Dendritic cell treated with granulocyte-macrophage colony-stimulating factor and Interleukin-4, amounts not matched to agents 40 ng/mL and 50 ng/mL, for 4 days (primary cell): ENCODE results near the gene PARG.
"Not testable (repeated sequence)": the region's sequence is repeated elsewhere in the genome, so short reads cannot be mapped to it uniquely, and the experiment has no call there.

Source experiments
- H3K27ac Mint-ChIP-seq: one replicate; pipeline ENCODE4 v1.8.0; 2022; ENCODE audit warnings: mild to moderate bottlenecking, mixed read lengths
- H3K27me3 Mint-ChIP-seq: one replicate; pipeline ENCODE4 v1.8.0; 2022; ENCODE audit warnings: mild to moderate bottlenecking, mixed read lengths
- H3K36me3 Mint-ChIP-seq: one replicate; pipeline ENCODE4 v1.8.0; 2022; ENCODE audit warnings: low read depth, mixed read lengths
- H3K4me1 Mint-ChIP-seq: one replicate; pipeline ENCODE4 v1.8.0; 2022; ENCODE audit warnings: low read depth, mixed read lengths
- H3K4me3 Mint-ChIP-seq: one replicate; pipeline ENCODE4 v1.8.0; 2022; ENCODE audit warnings: mild to moderate bottlenecking, moderate library complexity, mixed read lengths
- H3K9me3 Mint-ChIP-seq: one replicate; pipeline ENCODE4 v1.8.0; 2022; ENCODE audit warnings: mixed read lengths
- intact Hi-C: fragments of 100-400 bp; cut with micrococcal nuclease; formaldehyde crosslinking; loops from one replicate; pipeline ENCODE4 v1.15.0; 2022

Gene PARG

DNA sequence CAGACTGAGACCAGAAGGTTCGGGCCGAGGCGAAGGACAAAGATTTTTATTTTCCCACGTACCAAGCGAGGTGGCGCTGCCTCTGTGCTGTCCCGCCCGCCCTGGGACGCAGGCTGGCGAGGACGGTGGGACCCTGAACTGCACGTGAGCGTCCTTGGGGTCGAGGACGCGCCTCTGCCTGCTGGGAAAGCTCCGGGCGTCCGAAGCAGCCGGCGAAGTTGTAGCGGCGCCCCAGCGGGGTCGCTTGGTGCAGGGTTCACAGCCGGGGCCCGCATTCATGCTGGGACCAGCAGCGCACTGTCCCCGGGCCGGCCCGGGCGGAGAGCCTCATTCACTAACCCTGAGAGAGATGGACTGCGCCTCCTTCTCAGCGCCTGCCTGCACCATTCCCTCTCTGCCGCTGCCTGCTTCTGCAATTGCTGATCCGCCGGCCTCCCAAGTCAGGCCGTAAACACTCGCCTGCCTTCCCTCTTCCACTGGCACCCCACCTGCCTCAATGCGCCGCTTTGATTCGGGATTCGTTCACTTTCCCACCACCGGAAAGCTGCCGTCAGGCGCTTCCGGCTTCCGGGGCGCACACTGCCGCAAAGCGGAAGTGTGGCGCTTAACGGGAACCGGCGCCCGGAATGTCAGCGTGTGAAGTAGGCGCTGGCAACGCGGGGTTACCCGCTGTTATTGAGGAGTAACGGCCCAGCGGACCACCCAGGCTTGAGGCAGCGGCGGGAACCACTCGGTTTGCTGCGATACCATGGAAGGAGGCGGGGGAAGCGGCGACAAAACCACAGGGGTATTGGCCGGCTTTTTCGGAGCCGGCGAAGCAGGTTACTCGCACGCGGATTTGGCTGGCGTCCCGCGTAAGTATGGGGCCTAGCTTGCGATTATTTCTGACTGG is at the start of gene PARG, which contains the start of gene TIMM23B:
PARG (minus strand) TSS at position 581 of the 892 bp plus-strand sequence; CDS start at position 279, 302 bp downstream.
TIMM23B (plus strand) TSS at position 607 of the 892 bp plus-strand sequence; CDS start at position 749, 142 bp downstream.
- not testable (repeated sequence) for H3K9me3 Mint-ChIP-seq
- peak within 1 kb of the TSS; percentile 92 for H3K27ac Mint-ChIP-seq

DNA sequence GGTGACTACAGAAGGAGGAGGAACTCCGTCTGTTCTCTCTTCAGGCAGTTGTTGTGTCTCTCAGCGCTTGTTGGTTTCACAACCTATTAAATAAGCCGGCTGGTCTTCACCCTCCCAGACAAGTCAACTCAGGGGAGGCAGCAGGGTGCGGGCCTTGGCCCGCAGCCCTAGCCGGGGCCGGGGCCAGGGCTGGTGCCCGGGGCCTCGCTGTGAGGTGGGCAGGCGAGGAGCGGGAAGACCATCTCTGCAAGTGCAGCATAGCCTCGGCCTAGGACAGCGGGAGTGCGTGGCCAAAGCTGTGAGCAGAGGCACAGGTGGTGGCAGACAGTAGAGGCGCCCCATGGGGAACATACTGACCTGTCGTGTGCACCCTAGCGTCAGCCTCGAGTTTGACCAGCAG is 46.5 kb upstream of the PARG start, which contains the start of gene AGAP6:
AGAP6 (plus strand) TSS at position 31 of the 400 bp plus-strand sequence; CDS start at position 341, 310 bp downstream.
- H3K36me3 Mint-ChIP-seq = peaks cover 24% of the 10 kb centered on the region
- H3K27ac Mint-ChIP-seq, H3K4me3 Mint-ChIP-seq, H3K9me3 Mint-ChIP-seq, intact Hi-C loops, H3K4me1 Mint-ChIP-seq, H3K27me3 Mint-ChIP-seq: not testable (repeated sequence)

More for the DNA sequence above, at the start of gene PARG, which contains the start of gene TIMM23B:
- H3K4me1 Mint-ChIP-seq = peaks cover 29% of the 10 kb centered on the region
- peak within 1 kb of the TSS; percentile 100 for H3K4me3 Mint-ChIP-seq
- intact Hi-C loops, H3K27me3 Mint-ChIP-seq: not testable (repeated sequence)
- peaks cover 19% of the 10 kb centered on the region for H3K36me3 Mint-ChIP-seq

DNA sequence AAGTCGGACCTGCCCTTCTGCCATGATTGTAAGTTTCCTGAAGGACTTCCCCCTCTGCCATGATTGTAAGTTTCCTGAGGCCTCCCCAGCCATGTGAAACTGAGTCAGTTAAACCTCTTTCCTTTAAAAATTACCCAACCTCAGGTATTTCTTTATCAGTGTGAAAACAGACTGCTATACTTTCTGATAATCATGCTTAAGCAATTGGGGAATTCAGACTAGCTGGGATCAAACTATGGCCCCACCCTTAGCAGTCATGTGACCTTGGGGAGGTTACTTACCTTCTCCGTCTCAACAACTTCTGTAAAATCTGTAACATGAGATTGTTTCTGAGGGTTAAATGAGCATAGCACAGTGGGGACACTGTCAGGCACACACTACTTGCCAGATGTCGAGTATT is 45.4 kb upstream of the PARG start:
- intact Hi-C loops, H3K9me3 Mint-ChIP-seq, H3K4me3 Mint-ChIP-seq, H3K4me1 Mint-ChIP-seq, H3K27ac Mint-ChIP-seq, H3K27me3 Mint-ChIP-seq: not testable (repeated sequence)
- H3K36me3 Mint-ChIP-seq = peaks cover 24% of the 10 kb centered on the region

DNA sequence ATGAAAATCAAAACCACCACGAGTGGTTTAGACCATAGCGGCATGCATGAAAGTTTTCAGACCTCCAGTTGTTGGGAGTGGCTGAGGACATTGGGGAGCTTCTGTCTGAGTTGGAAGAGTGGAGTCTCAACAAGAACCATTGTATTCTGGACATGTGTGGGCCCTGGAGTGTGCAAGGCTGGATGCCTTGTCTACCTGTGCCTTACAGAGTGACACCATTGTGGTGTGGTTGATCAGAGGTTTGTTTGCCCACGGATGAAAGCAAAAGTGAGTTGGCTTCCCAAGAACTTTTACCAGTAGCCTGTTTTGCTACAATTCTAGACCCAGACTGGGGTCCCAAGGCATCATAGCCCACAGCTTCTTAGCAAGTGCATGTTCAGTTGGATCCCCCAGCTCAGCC is 35.9 kb upstream of the PARG start:
- H3K27ac Mint-ChIP-seq, H3K27me3 Mint-ChIP-seq, H3K9me3 Mint-ChIP-seq, H3K4me3 Mint-ChIP-seq, intact Hi-C loops, H3K4me1 Mint-ChIP-seq: not testable (repeated sequence)
- peaks cover 20% of the 10 kb centered on the region for H3K36me3 Mint-ChIP-seq

DNA sequence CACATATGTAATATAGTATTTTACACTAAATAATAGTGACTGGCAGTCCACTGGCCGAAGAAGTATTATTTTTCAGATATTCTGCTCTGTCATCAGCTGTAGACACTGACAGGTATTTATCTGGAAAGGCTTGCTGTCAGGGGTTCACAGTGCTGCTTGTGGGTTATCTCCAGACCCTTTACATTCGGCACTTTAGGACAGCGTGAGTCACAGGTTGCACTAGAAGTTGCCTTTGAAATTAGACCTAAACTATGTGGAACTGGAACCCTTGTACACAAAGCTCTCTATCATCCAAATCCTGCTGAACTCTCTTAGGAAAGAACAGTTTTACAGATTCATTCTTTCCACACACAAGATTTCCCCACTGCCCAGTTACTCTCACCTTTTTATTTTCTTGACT is 30.3 kb upstream of the PARG start:
- not testable (repeated sequence) for H3K4me3 Mint-ChIP-seq

DNA sequence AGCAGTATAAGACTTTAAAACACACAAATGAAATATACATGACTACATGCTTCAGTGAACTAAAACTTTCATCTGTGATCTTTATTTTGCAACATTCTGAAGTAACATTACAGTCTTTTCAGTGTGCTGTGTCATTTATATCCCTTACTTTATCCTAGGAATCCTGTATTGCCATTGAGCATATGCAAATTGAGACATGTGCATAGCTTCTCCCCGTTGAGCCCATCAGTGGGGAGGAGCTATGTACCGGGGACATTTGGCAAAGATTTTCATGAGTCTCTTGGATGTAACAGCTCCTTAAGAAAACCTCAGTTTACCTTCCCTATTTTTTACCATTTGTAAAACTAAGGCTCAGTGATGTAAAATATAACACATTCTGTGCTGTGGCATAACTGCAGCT is 29.6 kb upstream of the PARG start:
- H3K27me3 Mint-ChIP-seq, intact Hi-C loops, H3K4me1 Mint-ChIP-seq, H3K27ac Mint-ChIP-seq, H3K9me3 Mint-ChIP-seq, H3K4me3 Mint-ChIP-seq: not testable (repeated sequence)
- H3K36me3 Mint-ChIP-seq = peaks cover 32% of the 10 kb centered on the region

More for the DNA sequence above, 30.3 kb upstream of the PARG start:
- peaks cover 32% of the 10 kb centered on the region for H3K36me3 Mint-ChIP-seq
- H3K27ac Mint-ChIP-seq, H3K9me3 Mint-ChIP-seq, H3K4me1 Mint-ChIP-seq, H3K27me3 Mint-ChIP-seq, intact Hi-C loops: not testable (repeated sequence)

DNA sequence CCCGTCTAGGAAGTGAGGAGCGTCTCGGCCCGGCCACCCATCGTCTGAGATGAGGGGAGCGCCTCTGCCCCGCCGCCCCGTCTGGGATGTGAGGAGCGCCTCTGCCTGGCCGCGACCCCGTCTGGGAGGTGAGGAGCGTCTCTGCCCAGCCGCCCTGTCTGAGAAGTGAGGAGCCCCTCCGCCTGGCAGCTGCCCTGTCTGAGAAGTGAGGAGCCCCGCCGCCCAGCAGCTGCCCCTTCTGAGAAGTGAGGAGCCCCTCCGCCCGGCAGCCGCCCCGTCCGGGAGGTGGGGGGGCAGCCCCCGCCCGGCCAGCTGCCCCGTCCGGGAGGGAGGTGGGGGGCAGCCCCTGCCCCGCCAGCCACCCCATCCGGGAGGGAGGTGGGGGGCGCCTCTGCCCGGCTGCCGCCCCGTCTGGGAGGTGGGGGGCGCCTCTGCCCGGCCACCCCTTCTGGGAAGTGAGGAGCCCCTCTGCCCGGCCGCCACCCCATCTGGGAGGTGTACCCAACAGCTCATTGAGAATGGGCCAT is 28.6 kb upstream of the PARG start:
- H3K9me3 Mint-ChIP-seq, H3K4me1 Mint-ChIP-seq, intact Hi-C loops, H3K27ac Mint-ChIP-seq, H3K4me3 Mint-ChIP-seq, H3K27me3 Mint-ChIP-seq: not testable (repeated sequence)
- peaks cover 30% of the 10 kb centered on the region for H3K36me3 Mint-ChIP-seq

DNA sequence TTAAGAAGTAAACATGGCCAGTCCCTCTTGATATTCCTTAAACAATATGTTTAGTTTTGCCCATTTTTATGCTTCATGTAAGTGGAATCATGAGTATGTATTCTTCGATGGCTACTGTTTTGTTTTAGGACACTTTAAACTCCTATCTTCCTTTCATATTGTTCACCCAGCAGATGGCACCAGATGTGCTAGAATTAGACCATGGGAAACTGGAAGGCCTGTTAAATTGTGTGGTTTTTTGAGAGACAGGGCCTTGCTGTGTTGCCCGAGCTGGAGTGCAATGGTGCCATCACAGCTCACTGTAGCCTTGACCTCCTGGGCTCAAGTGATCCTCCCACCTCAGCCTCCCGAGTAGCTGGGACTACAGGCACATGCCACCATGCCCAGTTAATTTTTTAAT is 11.3 kb upstream of the PARG start:
- H3K36me3 Mint-ChIP-seq = peaks cover 41% of the 10 kb centered on the region
- H3K4me3 Mint-ChIP-seq, intact Hi-C loops, H3K27ac Mint-ChIP-seq, H3K9me3 Mint-ChIP-seq, H3K4me1 Mint-ChIP-seq, H3K27me3 Mint-ChIP-seq: not testable (repeated sequence)

DNA sequence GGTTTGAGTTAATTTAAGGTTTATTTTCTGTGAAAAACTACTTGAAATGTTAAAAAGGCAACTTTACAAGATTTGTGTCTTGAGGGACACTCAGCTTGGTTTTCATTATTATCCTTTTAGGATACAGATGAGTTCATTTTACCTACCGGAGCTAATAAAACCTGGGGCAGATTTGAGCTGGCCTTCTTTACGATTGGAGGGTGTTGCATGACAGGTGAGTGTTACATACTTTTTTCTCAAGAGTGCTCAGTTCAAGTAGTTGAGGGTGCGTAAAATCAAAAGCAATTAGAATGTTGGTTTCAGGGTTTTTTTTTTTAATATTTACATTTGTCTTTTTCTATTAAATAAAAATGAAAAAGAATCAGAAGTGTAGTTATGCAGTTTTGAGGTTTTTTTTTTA is 10.2 kb upstream of the PARG start:
- H3K36me3 Mint-ChIP-seq = peaks cover 39% of the 10 kb centered on the region
- H3K4me3 Mint-ChIP-seq, H3K4me1 Mint-ChIP-seq, H3K27me3 Mint-ChIP-seq, H3K9me3 Mint-ChIP-seq, H3K27ac Mint-ChIP-seq, intact Hi-C loops: not testable (repeated sequence)

DNA sequence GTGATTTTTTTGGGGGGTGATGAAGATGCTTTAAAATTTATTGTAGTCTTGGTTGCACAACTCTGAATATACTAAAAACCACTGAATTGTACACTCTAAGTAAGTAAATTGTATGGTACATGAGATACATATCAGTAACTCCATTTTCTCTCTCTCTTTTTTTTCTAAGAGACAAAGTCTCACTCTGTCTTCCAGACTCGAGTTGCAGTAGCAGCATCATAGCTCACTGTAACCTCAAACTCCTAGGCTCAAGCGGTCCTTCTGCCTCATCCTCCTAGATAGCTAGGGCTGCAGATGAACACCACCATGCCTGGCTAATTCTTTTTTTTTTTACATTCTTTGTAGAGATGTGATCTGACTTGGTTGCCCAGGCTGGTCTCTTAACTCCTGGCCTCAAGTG is 6.9 kb upstream of the PARG start:
- H3K27me3 Mint-ChIP-seq, intact Hi-C loops, H3K4me3 Mint-ChIP-seq, H3K4me1 Mint-ChIP-seq, H3K9me3 Mint-ChIP-seq, H3K27ac Mint-ChIP-seq: not testable (repeated sequence)
- H3K36me3 Mint-ChIP-seq = peaks cover 25% of the 10 kb centered on the region

DNA sequence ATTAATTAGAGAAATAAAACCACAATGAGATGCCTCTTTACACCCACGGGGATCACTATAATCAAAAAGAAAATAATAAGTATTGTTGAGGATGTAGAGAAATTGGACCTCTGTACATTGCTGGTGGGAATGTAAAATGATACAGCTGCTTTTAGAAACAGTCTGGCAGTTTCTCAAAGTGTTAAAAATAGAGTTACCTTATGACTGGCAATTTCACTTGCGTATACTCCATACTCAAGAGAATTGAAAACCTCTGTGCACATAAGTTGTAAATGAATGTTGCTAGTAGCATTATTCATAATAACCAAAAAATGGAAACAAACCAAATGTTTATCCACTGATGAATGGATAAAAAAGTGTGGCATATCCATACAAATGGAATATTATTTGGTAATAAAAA is 6.3 kb upstream of the PARG start:
- intact Hi-C loops, H3K4me3 Mint-ChIP-seq, H3K4me1 Mint-ChIP-seq, H3K27me3 Mint-ChIP-seq, H3K9me3 Mint-ChIP-seq, H3K27ac Mint-ChIP-seq: not testable (repeated sequence)
- peaks cover 21% of the 10 kb centered on the region for H3K36me3 Mint-ChIP-seq

DNA sequence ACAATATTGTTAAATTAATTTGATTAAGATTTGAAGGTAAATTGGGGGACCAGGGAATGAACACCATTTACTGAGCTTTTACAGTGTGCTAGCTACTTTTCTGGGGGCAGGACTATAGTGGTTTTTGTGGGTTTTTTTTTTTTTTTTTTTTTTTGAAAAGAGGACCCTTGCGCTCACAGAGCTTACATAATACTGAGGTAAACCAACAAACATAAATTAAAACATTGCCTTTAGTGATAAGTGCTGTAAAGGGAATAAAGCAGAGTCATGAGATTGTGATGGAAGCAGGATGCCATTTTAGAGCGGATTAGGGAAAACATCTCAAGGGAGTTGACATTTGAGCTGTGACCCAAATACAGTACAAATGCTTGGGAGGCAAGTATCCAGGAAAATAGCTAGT is 1.8 kb upstream of the PARG start:
- H3K4me3 Mint-ChIP-seq, H3K27ac Mint-ChIP-seq, intact Hi-C loops: not testable (repeated sequence)

DNA sequence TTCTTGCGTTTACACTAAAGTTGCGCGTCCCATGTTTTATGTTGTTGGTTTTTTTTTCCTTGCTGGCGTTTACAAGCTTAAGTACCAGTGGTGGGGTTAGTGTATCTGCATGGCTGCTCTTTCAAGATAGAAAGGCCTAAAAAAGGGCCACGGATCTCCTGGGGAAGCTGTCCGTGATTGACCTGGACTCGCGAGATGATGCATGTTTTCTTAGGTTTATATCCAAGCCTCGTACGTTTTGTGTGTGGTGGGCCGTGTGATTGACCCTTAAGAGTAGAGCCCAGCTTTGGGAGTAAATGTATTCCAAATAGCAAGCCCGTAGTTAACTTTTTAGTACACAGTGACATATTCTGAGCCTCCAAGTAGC is 495 bp upstream of the PARG start:
- H3K9me3 Mint-ChIP-seq, intact Hi-C loops, H3K27me3 Mint-ChIP-seq: not testable (repeated sequence)
- peaks cover 19% of the 10 kb centered on the region for H3K36me3 Mint-ChIP-seq
- H3K27ac Mint-ChIP-seq = peak overlapping the region; percentile 92
- H3K4me3 Mint-ChIP-seq = peak overlapping the region; percentile 100
- H3K4me1 Mint-ChIP-seq = peaks cover 29% of the 10 kb centered on the region

More for the DNA sequence above, 1.8 kb upstream of the PARG start:
- not testable (repeated sequence) for H3K27me3 Mint-ChIP-seq, H3K9me3 Mint-ChIP-seq
- Mint-ChIP-seq H3K36me3 (peaks cover 26% of the 10 kb centered on the region), H3K4me1 (peaks cover 29% of the 10 kb centered on the region)

DNA sequence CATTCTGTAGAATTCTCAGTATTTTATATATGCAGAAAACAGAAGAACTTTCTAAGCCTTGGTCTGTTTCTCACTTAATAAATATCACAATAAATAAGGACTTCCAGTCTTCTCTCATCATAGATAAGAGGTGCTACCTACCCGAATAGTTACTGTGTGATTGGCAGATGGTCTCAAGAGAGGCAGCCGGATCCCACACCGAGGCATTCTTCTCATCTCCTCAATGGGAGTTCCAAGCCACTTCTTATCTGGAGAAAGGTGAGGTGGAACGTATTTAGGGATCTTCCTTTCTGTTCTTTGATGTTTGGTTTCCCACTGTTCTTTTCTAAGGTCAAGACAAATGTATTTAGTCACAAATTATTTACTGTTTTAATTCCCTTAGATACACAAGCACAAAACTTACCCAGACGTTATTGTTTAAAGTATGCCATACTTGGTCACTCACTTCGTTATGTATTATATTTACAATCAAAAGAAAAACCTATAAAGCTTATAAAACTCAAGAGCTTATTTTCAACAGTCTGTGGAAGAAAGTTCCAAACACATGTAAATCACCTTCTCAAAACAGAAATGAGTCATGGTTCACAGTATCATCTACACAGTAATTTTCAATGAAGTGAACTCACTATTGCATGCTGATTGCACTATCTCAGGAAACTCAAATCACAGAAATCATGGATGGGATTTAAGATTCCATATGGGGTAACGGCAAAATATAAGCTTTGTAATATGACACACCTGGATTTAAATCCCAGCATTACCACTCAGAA is 9.7 kb downstream of the PARG start:
- intact Hi-C loops = not testable (repeated sequence)

More for the DNA sequence above, 9.7 kb downstream of the PARG start:
- H3K4me3 Mint-ChIP-seq, H3K27me3 Mint-ChIP-seq, H3K9me3 Mint-ChIP-seq: not testable (repeated sequence)
- Mint-ChIP-seq H3K4me1 (peaks cover 13% of the 10 kb centered on the region), H3K27ac (peak overlapping the region; percentile 60), H3K36me3 (peaks cover 28% of the 10 kb centered on the region)
